Measurements from ENCODE around the gene GLIPR1L2. TPM values are rescaled to one million over a fixed set of nuclear protein-coding genes. Genes with fewer than 3 reads are reported as not detected.
"Not testable (repeated sequence)": the region's sequence is repeated elsewhere in the genome, so short reads cannot be mapped to it uniquely, and the experiment has no call there.

The GLIPR1L2 gene
- total and polyA plus RNA-seq, 4 donors: 0.22 to 3.7 (median 0.82) TPM

- WGBS, 2 donors: 65 to 76% methylated on average over 4 of the region's 4 CpGs
- no peak for ATAC-seq (ENCODE audit: insufficient read depth, low FRiP score)
These were observed 47.3 kb downstream of the GLIPR1L2 start for GRCh38 chr12:75438059-75438754.

GRCh38 chr12:75439048-75439447 lies 48.2 kb downstream of the GLIPR1L2 start:
- ATAC-seq (ENCODE audit: insufficient read depth, low FRiP score): no peak
- Histone ChIP-seq H3K36me3 (ENCODE audit: control insufficient read depth in 4 of 4, insufficient read depth in 4 of 4, low read length in 4 of 4) (no peaks in the 10 kb centered on the region), H3K27me3 (ENCODE audit: control insufficient read depth in 3 of 3, insufficient read depth in 3 of 3, low read length in 2 of 3) (no peaks in the 10 kb centered on the region), H3K4me1 (ENCODE audit: control insufficient read depth in 5 of 5, insufficient read depth in 5 of 5, low read length in 5 of 5) (no peaks in the 10 kb centered on the region), H3K9me3 (ENCODE audit: control insufficient read depth in 4 of 4, insufficient read depth in 3 of 4, low read length in 3 of 4) (peaks cover 0 to 11% (median 2%) of the 10 kb centered on the region in 4 donors), H3K9ac (ENCODE audit: insufficient read depth in 1 of 2, low read length in 2 of 2) (no peak overlapping the region), H3K4me3 (no peak overlapping the region), H3K27ac (ENCODE audit: low read depth in 1 of 2, low read length in 1 of 2) (no peak overlapping the region)
- WGBS, 2 donors: 88 to 93% methylated on average over 2 of the region's 2 CpGs
- no peak for TF ChIP-seq CTCF (IDR thresholded peaks at IDR 0.05; ENCODE audit: control extremely low read depth, extremely low read depth)
- DNase-seq: no peak

More at GRCh38 chr12:75438059-75438754, 47.3 kb downstream of the GLIPR1L2 start:
- Histone ChIP-seq H3K4me3 (no peak overlapping the region), H3K9ac (ENCODE audit: insufficient read depth in 1 of 2, low read length in 2 of 2) (no peak overlapping the region), H3K36me3 (ENCODE audit: control insufficient read depth in 4 of 4, insufficient read depth in 4 of 4, low read length in 4 of 4) (no peaks in the 10 kb centered on the region), H3K27me3 (ENCODE audit: control insufficient read depth in 3 of 3, insufficient read depth in 3 of 3, low read length in 2 of 3) (no peaks in the 10 kb centered on the region), H3K4me1 (ENCODE audit: control insufficient read depth in 5 of 5, insufficient read depth in 5 of 5, low read length in 5 of 5) (no peaks in the 10 kb centered on the region), H3K27ac (ENCODE audit: low read depth in 1 of 2, low read length in 1 of 2) (no peak overlapping the region), H3K9me3 (ENCODE audit: control insufficient read depth in 4 of 4, insufficient read depth in 3 of 4, low read length in 3 of 4) (peaks cover 0 to 11% (median 2%) of the 10 kb centered on the region in 4 donors)
- no peak for DNase-seq
- TF ChIP-seq CTCF (IDR thresholded peaks at IDR 0.05; ENCODE audit: control extremely low read depth, extremely low read depth): no peak

GRCh38 chr12:75439930-75440329 lies 49.0 kb downstream of the GLIPR1L2 start:
- DNase-seq (no peak), ATAC-seq (ENCODE audit: insufficient read depth, low FRiP score) (no peak)
- H3K4me1 ChIP-seq (ENCODE audit: control insufficient read depth in 5 of 5, insufficient read depth in 5 of 5, low read length in 5 of 5): no peaks in the 10 kb centered on the region
- no peaks in the 10 kb centered on the region for H3K36me3 ChIP-seq (ENCODE audit: control insufficient read depth in 4 of 4, insufficient read depth in 4 of 4, low read length in 4 of 4)
- H3K4me3 ChIP-seq: no peak overlapping the region
- peaks cover 0 to 11% (median 2%) of the 10 kb centered on the region in 4 donors for H3K9me3 ChIP-seq (ENCODE audit: control insufficient read depth in 4 of 4, insufficient read depth in 3 of 4, low read length in 3 of 4)
- TF ChIP-seq CTCF (IDR thresholded peaks at IDR 0.05; ENCODE audit: control extremely low read depth, extremely low read depth): no peak
- H3K27ac ChIP-seq (ENCODE audit: low read depth in 1 of 2, low read length in 1 of 2): no peak overlapping the region
- H3K27me3 ChIP-seq (ENCODE audit: control insufficient read depth in 3 of 3, insufficient read depth in 3 of 3, low read length in 2 of 3): no peaks in the 10 kb centered on the region
- no peak overlapping the region for H3K9ac ChIP-seq (ENCODE audit: insufficient read depth in 1 of 2, low read length in 2 of 2)

- not testable (repeated sequence) for H3K4me1 ChIP-seq (ENCODE audit: control insufficient read depth in 5 of 5, insufficient read depth in 5 of 5, low read length in 5 of 5); DNase-seq; H3K27ac ChIP-seq (ENCODE audit: low read depth in 1 of 2, low read length in 1 of 2); H3K9ac ChIP-seq (ENCODE audit: insufficient read depth in 1 of 2, low read length in 2 of 2); H3K4me3 ChIP-seq; H3K36me3 ChIP-seq (ENCODE audit: control insufficient read depth in 4 of 4, insufficient read depth in 4 of 4, low read length in 4 of 4); H3K27me3 ChIP-seq (ENCODE audit: control insufficient read depth in 3 of 3, insufficient read depth in 3 of 3, low read length in 2 of 3); ATAC-seq (ENCODE audit: insufficient read depth, low FRiP score)
- H3K9me3 ChIP-seq (ENCODE audit: control insufficient read depth in 4 of 4, insufficient read depth in 3 of 4, low read length in 3 of 4): peaks cover 0 to 11% (median 0%) of the 10 kb centered on the region in 4 donors
- WGBS, 2 donors: 75 to 79% methylated on average over 4 of the region's 4 CpGs
These were observed 51.0 kb downstream of the GLIPR1L2 start for GRCh38 chr12:75441687-75442449.

GRCh38 chr12:75442454-75442853 lies 51.6 kb downstream of the GLIPR1L2 start:
- H3K9me3 ChIP-seq (ENCODE audit: control insufficient read depth in 4 of 4, insufficient read depth in 3 of 4, low read length in 3 of 4): peaks cover 0 to 10% (median 0%) of the 10 kb centered on the region in 4 donors
- WGBS, 2 donors: 25 to 79% methylated on average over 3 of the region's 3 CpGs
- H3K36me3 ChIP-seq (ENCODE audit: control insufficient read depth in 4 of 4, insufficient read depth in 4 of 4, low read length in 4 of 4); H3K9ac ChIP-seq (ENCODE audit: insufficient read depth in 1 of 2, low read length in 2 of 2); H3K27ac ChIP-seq (ENCODE audit: low read depth in 1 of 2, low read length in 1 of 2); H3K4me1 ChIP-seq (ENCODE audit: control insufficient read depth in 5 of 5, insufficient read depth in 5 of 5, low read length in 5 of 5); DNase-seq; ATAC-seq (ENCODE audit: insufficient read depth, low FRiP score); H3K27me3 ChIP-seq (ENCODE audit: control insufficient read depth in 3 of 3, insufficient read depth in 3 of 3, low read length in 2 of 3); H3K4me3 ChIP-seq: not testable (repeated sequence)
